Jurkat, Clone E6-1 (cell line): ENCODE data around the gene DOC2B.
"Not testable (repeated sequence)": the region's sequence is repeated elsewhere in the genome, so short reads cannot be mapped to it uniquely, and the experiment has no call there.

ENCODE experiments used
- DNase-seq: peaks from one replicate; pipeline ENCODE4 v3.0.0-alpha.2; 2011; ENCODE audit warnings: low read depth, low spot score
- H3K4me3 ChIP-seq: 2 replicates; pipeline ENCODE4 v1.5.1; 2011; ENCODE audit warnings: mild to moderate bottlenecking, low read length, control low read depth, moderate library complexity

The DOC2B gene

GRCh38 chr17:172401-172800 is 9.0 kb downstream of the DOC2B start:
- H3K4me3 ChIP-seq, result no peak overlapping the region
- DNase-seq, result no peak

GRCh38 chr17:171871-172270 is 9.6 kb downstream of the DOC2B start:
- DNase-seq, result no peak
- no peak overlapping the region for H3K4me3 ChIP-seq

GRCh38 chr17:170130-170670 is 11.2 kb downstream of the DOC2B start:
- H3K4me3 ChIP-seq, result no peak overlapping the region
- DNase-seq, result no peak

- H3K4me3 ChIP-seq, DNase-seq: not testable (repeated sequence)
Measured at GRCh38 chr17:168614-169013, 12.8 kb downstream of the DOC2B start.

GRCh38 chr17:165939-166338 is 15.5 kb downstream of the DOC2B start:
- DNase-seq, result no peak
- H3K4me3 ChIP-seq, result no peak overlapping the region

GRCh38 chr17:164303-165235 is 16.9 kb downstream of the DOC2B start:
- peak; percentile 14 for DNase-seq
- no peak overlapping the region for H3K4me3 ChIP-seq

GRCh38 chr17:163514-164098 is 17.8 kb downstream of the DOC2B start:
- no peak overlapping the region for H3K4me3 ChIP-seq
- no peak for DNase-seq

GRCh38 chr17:162689-163088 is 18.8 kb downstream of the DOC2B start:
- DNase-seq, result no peak
- no peak overlapping the region for H3K4me3 ChIP-seq

- no peak for DNase-seq
- no peak overlapping the region for H3K4me3 ChIP-seq
Measured at GRCh38 chr17:161481-161880, 20.0 kb downstream of the DOC2B start.

- no peak overlapping the region for H3K4me3 ChIP-seq
- DNase-seq, result no peak
Measured at GRCh38 chr17:160336-160735, 21.1 kb downstream of the DOC2B start.

GRCh38 chr17:159609-160008 is 21.8 kb downstream of the DOC2B start:
- no peak for DNase-seq
- H3K4me3 ChIP-seq, result no peak overlapping the region

- H3K4me3 ChIP-seq, result no peak overlapping the region
- no peak for DNase-seq
Measured at GRCh38 chr17:158379-158778, 23.1 kb downstream of the DOC2B start.

GRCh38 chr17:157901-158300 is 23.5 kb downstream of the DOC2B start:
- no peak overlapping the region for H3K4me3 ChIP-seq
- DNase-seq, result no peak

GRCh38 chr17:156946-157345 is 24.5 kb downstream of the DOC2B start:
- H3K4me3 ChIP-seq, result no peak overlapping the region
- no peak for DNase-seq

GRCh38 chr17:156094-156621 is 25.3 kb downstream of the DOC2B start:
- no peak for DNase-seq
- H3K4me3 ChIP-seq, result no peak overlapping the region

GRCh38 chr17:155576-155975 is 25.9 kb downstream of the DOC2B start:
- no peak for DNase-seq
- H3K4me3 ChIP-seq, result no peak overlapping the region

GRCh38 chr17:153851-154250 is 27.6 kb downstream of the DOC2B start:
- H3K4me3 ChIP-seq, result no peak overlapping the region
- DNase-seq, result no peak

GRCh38 chr17:152860-153420 is 28.5 kb downstream of the DOC2B start:
- no peak overlapping the region for H3K4me3 ChIP-seq
- no peak for DNase-seq

GRCh38 chr17:151886-152859 is 29.3 kb downstream of the DOC2B start:
- no peak for DNase-seq
- H3K4me3 ChIP-seq, result no peak overlapping the region
